COR-L47 (cell line): ENCODE data around the gene ERG28.
"Not testable (repeated sequence)": the region's sequence is repeated elsewhere in the genome, so short reads cannot be mapped to it uniquely, and the experiment has no call there.

Experiments used
- DNase-seq: peaks from one replicate; lab custom pipeline; 2025; lab: John Stamatoyannopoulos, UW

The ERG28 gene

DNA sequence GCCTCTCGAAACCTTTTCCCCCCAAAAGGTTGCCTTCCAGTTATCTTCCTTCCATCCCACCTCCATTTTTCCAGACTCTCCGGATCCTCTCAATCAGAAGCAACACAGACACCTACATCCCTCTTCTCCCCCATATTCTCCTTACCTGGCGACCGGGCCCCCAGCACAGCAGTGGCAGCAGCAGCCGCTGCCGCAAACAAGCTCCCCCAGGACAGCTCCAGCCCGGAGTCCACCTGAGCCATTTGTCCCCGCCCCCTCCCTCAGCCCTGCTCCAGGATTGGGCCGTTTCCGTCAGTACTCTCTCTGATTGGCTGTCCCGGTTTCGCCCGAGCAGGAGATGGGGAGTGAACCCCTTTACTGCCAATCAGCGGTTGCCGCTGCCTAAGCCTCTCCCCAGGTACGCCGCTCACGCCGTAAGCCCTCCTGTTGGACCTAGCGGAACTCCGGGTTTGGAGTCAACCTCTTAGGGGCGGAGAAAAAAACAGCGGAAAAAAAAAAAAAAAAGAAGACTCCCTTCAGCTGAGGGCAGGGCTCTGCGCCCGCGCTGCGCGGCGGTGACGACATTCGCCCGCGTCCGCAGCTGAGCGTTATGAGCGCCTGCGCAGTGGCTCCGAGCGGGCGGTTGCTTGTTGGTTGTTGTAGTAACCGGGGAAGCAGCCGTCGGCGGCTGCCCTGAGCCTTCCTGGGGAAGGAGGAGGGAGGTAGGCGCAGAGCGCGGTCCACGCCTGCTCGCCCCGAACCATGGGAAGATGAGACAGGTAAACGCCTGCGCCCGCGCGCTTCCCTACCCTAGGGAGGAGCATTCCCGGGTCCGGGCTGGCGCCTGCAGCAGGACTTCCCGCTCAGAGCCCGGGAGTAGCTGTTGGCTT is at the start of gene ERG28, which contains the start of gene TTLL5:
ERG28 (minus strand) TSS at position 247 of the 869 bp plus-strand sequence. CDS start 3,374 bp downstream, outside the sequence.
TTLL5 (plus strand) TSS at position 617 of the 869 bp plus-strand sequence. CDS start 1,904 bp downstream, outside the sequence.
- peak; percentile 99 for DNase-seq

DNA sequence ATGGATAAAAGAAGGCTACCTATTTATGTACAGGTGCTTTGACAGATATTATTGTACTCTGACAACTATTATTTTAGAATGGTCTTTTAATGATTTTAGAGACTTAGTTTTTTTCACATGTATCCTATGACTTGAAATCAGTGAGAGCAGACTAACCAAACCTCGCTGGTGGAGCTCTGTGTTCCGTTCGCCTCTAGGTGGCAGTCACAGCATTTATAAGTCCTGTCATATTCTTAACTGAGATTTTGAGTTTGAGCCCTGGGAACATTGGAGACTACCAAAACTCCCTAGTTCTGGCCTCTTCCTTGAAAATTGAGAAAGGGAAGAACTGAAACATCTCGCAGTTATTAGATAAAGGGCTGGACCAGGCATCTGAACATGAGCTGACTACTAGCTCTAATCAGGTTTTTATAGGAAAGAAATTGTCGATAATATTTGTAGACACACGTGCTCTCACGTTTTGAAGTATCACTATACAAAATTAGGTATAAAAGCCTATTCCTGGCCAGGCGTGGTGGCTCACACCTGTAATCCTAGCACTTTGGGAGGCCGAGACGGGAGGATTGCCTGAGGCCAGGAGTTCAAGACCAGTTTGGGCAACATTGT is 48.6 kb upstream of the ERG28 start:
- DNase-seq = peak; percentile 65

- DNase-seq = no peak
Measured at GRCh38 chr14:75705014-75705413, 44.3 kb upstream of the ERG28 start.

GRCh38 chr14:75703467-75703866 is 42.8 kb upstream of the ERG28 start:
- DNase-seq = no peak

GRCh38 chr14:75702616-75703261 is 42.1 kb upstream of the ERG28 start:
- DNase-seq = no peak

GRCh38 chr14:75702122-75702521 is 41.4 kb upstream of the ERG28 start:
- no peak for DNase-seq

- DNase-seq = no peak
Measured at GRCh38 chr14:75700295-75700694, 39.6 kb upstream of the ERG28 start.

DNA sequence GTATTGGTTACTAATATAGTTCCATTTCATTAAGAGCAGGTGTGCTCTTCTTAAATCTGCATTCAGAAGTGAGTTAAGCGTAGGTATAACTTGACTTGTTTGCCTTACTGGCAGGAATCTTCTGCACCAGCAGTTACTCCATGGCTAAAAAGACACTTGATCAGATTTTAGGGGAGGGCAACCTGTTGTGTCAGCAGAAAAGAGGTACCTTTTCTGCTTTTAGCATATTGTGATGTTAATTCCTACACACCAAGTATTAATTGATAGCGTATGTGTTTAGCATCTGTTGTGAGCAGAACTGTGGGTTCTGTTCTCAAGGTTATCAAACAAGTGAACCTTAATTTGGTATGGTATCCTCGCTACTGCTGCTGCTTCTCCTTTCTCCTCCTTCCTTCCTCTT is 38.7 kb upstream of the ERG28 start:
- no peak for DNase-seq

DNA sequence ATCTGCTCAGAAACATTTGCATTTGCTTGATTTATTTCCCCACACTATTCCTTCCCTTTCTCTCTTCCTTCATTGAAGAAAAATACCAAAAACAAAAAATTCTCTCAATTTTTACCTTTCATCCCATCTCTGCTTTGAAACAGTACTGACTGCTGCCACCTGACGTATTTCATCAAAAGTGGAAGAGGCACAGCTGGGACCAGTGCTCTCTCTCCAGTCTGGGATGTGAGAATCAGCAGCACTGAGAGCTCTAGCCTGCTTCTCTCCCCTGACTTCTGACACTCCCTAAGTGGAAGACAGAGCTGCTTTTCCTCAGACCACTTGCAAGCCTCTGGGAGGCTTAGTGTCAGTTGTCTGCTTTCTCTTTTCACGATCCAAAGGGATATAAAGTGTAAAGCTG is 37.2 kb upstream of the ERG28 start:
- DNase-seq = no peak

DNA sequence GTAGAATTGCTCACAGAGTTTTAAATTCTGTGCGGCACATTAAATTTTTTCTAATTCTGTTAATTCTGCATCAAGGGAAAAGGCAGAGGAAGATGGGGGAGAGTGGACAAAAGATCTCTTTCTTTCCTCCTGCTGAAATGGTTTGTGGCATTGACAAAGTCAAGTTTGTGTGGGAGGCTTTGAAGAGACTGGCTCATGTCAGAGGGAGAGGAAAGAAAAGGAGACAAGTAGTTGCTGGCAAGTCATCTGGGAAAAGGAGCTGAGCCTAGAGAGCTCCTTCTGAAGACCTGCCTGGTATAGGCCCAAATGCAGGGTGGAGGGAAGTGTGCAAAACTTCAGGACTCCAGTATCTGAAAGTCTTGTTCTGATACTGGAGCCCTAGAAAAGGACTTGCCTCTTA is 36.7 kb upstream of the ERG28 start:
- DNase-seq = no peak

DNA sequence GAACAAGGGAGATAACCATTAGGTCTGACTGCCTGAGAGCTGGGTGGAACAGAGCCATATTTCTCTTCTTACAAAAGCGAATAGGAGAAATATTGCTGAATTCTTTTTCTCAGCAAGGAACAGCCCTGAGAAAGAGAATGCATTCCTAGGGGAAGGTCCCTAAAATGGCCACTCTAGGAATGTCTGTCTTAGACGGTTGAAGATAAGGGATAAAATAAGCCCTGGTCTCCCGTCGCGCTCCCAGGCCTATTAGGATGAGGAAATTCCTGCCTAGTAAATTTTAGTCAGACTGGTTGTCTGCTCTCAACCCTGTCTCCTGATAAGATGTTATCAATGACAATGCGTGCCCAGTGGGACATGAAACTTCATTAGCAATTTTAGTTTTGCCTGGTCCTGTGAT is 34.3 kb upstream of the ERG28 start:
- DNase-seq = not testable (repeated sequence)

DNA sequence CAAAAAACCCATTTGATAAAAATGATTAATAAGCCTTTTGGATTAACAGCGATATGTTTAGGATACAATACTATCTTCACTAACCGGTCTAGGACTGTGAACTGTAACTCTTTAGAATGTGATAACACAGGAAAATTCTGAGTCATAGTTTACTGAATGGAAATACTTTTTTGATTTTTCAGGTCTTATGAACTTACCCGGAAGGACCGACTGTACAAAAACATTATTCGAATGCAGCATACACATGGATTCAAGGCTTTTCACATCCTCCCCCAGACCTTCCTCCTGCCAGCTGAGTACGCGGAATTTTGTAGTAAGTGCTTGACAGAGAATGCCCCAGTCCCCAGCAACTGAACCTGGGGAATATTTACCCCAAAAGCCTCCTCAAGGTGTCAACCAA is 29.3 kb upstream of the ERG28 start:
- no peak for DNase-seq

DNA sequence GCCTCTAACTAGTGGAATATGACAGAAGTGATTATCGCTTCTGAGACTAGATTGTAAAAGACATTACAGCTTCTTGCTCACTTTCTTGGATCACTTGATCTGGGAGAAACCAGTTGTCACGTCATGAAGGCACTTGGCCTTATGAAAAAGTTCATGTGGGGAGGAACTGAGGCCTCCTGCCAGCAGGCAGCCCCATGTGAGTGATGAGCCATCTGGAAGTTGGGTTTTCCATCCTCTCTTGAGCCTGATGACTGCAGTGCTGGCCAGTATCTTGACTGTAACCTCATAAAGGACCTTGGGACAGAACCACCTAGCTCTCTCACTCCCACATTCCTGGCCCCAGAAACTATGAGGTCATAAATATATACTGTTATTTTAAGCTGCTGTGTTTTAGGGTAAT is 28.3 kb upstream of the ERG28 start:
- DNase-seq = no peak

DNA sequence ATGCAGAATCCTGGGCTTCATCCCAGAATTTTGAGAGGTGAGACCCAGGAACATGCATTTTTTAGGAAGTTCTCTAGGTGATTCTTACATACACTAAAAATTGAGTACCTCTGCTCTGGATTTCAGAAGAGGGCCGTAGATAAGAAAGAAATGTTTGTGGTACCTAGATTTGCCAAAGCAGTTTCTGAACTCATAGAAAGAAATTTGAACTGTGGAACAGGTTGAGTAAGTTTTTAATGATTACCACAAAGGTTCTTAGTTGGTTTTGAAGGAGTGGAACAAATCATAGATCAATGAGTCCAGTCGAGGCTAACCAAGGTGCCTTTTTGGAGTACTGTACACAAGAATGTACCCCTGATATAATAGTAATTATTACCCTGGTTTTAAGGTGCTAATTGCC is 25.2 kb upstream of the ERG28 start:
- no peak for DNase-seq

- no peak for DNase-seq
Measured at GRCh38 chr14:75675265-75675960, 14.7 kb upstream of the ERG28 start.

DNA sequence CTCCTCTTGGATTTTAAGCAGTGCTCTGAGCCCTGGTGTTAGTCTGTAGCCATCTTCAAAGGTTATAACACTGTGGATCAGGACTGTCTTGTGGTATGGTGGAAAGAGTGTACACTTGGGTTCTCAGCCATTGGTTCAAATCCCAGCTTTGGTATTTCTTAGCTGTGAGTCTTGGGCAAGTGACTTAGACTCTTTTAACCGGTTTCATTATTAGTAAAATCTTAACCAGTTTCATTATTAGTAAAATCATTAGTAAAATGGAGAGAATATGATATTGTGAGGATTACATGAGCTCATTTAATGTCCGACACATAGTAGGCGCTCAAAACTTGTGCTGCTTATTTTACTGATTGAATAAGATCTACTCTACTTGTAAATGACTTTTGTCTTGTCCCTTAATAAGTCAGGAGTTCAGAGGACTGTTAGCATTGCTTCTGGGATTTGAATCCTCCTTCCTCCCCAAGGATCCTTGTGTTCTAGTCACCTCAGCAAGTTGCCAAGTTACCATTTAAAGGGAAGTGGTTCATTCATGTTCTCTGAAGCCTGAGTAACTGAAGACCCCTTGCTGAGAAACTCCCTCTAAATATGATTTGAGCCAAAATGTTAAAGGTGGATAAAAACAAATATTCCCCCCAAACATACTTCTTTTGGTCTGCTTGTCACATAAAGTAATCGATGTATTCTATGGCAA is 12.8 kb upstream of the ERG28 start:
- no peak for DNase-seq

DNA sequence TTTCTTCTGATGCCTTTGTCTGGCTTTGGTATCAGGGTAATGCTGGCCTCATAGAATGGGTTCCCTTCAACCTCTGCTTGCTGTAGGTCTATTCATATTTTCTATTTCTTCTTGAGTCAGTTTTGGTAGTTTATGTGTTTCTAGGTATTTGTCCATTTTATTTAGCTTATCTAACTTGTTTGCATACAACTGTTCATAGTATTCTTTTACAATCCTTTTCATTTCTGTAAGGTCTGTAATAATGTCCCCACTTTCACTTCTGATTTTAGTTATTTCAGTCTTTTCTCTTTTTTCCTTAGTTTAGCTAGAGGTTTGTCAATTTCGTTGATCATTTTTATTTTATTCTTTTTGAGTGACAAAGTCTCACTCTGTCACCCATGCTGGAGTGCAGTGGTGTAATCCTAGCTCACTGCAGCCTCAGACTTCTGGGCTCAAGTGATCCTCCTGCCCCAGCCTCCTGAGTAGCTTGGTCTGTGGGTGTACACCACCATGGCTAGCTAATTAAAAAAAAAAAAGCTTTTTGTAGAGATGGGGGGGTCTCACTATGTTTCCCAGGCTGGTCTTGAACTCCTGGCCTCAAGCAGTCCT is 12.0 kb upstream of the ERG28 start:
- no peak for DNase-seq

GRCh38 chr14:75667099-75667765 is 6.6 kb upstream of the ERG28 start:
- DNase-seq = no peak

- DNase-seq = no peak
Measured at GRCh38 chr14:75662966-75663365, 2.3 kb upstream of the ERG28 start.

DNA sequence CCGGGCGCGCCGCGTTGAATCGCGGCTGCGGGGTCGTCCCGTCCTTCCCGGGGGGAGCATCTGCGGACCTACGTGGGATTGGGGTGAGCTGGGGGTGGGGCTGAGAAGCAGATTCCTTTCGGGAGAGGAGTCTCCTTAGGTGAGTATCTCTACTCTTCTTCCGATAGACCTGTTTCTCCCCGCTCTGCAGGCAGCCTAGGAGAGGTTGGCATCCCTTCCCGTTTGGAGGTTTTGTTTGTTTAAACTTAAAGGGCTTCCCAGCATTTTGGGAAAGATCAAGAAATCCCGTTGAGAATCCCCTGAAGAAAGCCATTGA is 781 bp upstream of the ERG28 start:
- no peak for DNase-seq

DNA sequence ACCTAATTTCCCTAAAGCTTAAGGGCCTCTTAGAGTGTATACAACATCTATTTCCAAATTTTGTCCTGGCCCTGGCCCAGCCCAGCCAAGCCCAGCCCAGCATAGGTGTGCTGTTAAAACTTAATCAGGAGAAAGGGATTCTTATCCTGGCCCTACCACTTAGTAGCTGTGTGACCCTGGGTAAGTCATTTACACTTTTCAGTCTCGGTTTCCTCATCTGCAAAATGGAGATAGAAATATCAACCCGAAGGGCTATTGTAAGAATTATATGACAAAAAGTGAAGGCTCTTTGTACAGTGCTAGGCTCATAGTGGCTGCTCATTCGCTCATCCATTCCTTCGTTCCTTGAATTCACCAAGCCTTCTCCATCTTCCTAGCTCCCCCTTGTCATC is 442 bp downstream of the ERG28 start:
- no peak for DNase-seq
